ENCODE data around the gene FMNL1.

Gene FMNL1

GRCh38 chr17:45186801-45187354, 34.8 kb upstream of the FMNL1 start:
- ChIA-PET POLR2A (no interaction called here), CTCF (interaction anchor here (0.8 to 17.8 kb wide), 2 partner anchors 11 to 54 kb away, joined by 3 to 316 read pairs; partner anchors contain the start of genes ACBD4 and PLCD3)
- no peak for TF ChIP-seq CTCF (IDR thresholded peaks at IDR 0.05; ENCODE audit: control extremely low read depth, extremely low read depth, low read depth, missing control alignments)
- no peak for DNase-seq (ENCODE audit: extremely low spot score)

DNA sequence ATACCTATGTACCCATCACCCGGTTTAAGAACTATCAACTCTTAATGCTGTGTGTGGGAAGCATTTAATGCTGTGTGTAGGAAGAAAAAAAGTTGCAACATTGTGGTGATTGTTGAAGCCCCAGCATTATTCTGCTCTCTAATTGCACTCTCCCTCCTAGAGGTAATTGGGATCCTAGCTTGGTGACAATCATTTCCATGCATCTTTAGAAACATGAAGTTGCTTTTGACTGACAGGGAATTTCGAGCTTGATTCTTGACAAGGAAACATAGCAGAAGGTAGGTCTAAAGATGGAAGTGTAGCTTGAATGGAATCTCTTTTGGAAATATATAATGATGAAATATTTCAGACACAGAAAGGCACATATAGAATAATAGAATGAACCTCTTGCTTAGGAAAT, 32.7 kb upstream of the FMNL1 start:
- POLR2A ChIA-PET = no interaction called here

DNA sequence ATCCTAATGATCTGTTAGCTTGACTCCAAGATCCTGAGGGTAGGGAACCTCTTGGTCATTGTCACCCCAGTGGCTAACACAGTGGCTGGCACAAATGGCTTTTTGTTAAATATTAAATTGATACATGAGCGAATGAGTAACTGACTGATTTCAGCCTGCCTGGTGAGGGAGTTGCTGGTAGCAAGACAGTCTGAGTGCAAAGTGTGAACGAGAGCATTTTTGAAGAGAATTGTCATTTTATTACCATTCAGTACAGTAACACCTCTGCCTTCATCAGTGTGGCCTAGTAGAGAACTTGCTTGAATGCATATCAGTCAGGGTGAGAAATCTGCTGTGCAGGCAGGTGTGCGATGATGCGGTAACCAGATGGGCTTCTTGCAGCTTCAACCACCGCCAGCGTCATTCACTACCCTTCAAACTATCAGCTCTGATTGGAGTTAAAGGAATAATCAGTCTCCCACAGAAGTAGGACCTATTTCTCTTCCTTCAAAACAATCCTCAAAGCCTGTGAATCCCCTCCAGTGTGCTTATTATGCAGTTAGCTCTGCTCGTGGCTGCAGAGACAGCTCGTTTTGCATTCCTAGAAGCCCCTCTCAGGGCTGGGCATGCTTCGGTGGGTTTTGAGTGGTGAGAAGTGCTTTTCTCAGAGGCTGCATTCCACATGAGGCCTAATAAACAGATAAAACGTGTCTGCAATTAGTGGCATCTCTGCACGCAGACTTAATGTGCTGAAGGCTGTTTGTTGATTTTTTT, 31.0 kb upstream of the FMNL1 start:
- ChIA-PET CTCF (interaction anchor here (1.3 to 17.8 kb wide), 4 partner anchors 18 to 105 kb away, joined by 3 to 316 read pairs (median 4); partner anchors contain the start of genes ACBD4 and PLCD3), POLR2A (interaction anchor here (0.5 kb wide), 1 partner anchor 39 kb away, joined by 3 read pairs; no protein-coding TSS in a partner anchor)

More for the DNA sequence above, 32.7 kb upstream of the FMNL1 start:
- CTCF ChIA-PET = interaction anchor here (1.2 to 17.8 kb wide), 4 partner anchors 9 to 196 kb away, joined by 3 to 316 read pairs (median 15); partner anchors contain the start of genes ACBD4 and PLCD3
- no peak for DNase-seq (ENCODE audit: extremely low spot score)
- no peak for TF ChIP-seq CTCF (IDR thresholded peaks at IDR 0.05; ENCODE audit: control extremely low read depth, extremely low read depth, low read depth, missing control alignments)

DNA sequence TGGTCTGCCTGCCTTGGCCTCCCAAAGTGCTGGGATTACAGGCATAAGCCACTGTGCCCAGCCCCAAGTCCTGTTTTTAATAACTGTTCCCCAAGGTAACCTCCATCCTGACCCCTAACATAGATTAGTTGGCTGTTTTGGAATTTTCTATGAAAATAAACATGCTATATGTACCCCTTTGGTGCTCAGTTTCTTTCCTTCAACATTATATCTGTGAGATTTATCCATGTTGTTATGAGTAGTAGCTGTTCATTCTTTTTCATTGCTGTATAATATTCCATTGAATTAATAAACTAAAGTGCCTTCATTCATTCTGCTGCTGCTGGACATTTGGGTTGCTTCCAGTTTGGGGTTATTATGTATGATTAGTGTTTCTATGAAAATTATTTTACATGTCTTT, 26.3 kb upstream of the FMNL1 start:
- CTCF ChIA-PET = interaction anchor here (1.2 to 17.8 kb wide), 7 partner anchors 13 to 62 kb away, joined by 3 to 316 read pairs (median 4); partner anchors contain the start of genes ACBD4, HEXIM2 and PLCD3
- no peak for TF ChIP-seq CTCF (IDR thresholded peaks at IDR 0.05; ENCODE audit: control extremely low read depth, extremely low read depth, low read depth, missing control alignments)
- POLR2A ChIA-PET = no interaction called here
- DNase-seq (ENCODE audit: extremely low spot score) = no peak

More for the DNA sequence above, 31.0 kb upstream of the FMNL1 start:
- no peak for TF ChIP-seq CTCF (IDR thresholded peaks at IDR 0.05; ENCODE audit: control extremely low read depth, extremely low read depth, low read depth, missing control alignments)
- DNase-seq (ENCODE audit: extremely low spot score) = no peak

DNA sequence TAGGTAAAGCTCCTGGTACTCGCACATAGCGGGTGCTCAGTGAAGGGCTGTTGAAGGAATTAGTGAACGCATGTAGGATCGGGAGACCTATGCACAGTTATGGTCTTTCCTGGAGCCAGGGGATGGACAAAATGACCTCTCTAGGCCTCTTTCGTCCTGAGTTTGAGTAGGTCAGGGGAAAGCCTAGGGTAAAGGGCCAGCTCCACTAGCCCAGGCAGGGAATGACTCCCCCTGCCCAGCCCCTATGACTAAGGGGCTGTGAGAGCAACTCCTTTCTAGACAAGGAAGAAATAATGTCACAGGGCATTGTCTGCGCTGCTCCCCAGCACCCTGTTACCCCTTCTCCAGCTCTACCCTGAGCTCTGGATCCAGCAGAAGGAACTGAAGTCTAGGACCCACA, 24.6 kb upstream of the FMNL1 start:
- no peak for DNase-seq (ENCODE audit: extremely low spot score)
- CTCF ChIA-PET = interaction anchor here (0.6 to 17.8 kb wide), 44 partner anchors 8 to 974 kb away, joined by 3 to 316 read pairs (median 8); partner anchors contain the start of genes ACBD4, HEXIM1, HEXIM2 and PLCD3
- POLR2A ChIA-PET = interaction anchor here (0.5 to 1.6 kb wide), 2 partner anchors 23 to 48 kb away, joined by 3 to 17 read pairs; partner anchors contain the start of gene HEXIM1
- no peak for TF ChIP-seq CTCF (IDR thresholded peaks at IDR 0.05; ENCODE audit: control extremely low read depth, extremely low read depth, low read depth, missing control alignments)

DNA sequence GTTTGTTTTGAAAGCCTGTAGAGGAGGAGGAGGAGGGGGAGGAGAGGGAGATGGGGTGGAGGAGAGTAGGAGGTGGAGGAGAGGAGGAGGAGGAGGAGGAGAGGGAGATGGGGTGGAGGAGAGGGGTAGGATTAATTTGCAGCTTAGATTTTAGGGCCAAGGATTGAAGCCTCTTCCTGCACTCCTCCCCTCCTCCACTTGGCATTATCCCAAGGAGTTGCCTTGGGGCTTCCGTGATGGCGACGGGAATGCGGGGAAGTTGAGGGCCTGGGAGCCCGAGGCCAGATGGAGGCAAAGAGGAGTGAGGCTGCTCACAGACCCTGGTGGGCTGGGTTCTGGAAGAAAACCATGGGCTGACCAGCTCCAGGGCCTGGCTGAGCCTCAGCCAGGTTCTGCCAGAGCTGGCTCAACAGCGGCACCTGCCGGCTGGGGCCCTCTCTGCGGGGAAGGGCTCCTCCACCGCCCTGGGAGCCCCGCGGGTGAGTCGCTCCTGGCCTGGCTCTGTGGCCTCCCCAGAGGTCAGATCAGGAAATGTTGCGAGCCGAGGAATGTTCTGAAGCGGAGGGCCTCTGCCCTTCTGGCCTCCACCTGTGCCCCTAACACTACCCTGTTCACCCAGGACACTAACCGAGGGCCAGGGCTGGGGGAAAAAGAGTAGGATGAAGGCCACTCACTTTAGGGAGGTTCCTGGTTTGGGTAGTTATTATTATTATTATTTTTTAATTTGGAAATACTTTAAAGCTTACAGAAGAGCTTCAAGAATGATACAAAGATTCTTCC, 23.9 kb upstream of the FMNL1 start:
- DNase-seq (ENCODE audit: extremely low spot score) = peak; percentile 92
- ChIA-PET POLR2A (interaction anchor here (0.5 to 1.6 kb wide), 2 partner anchors 24 to 49 kb away, joined by 3 to 17 read pairs; partner anchors contain the start of gene HEXIM1), CTCF (interaction anchor here (0.6 to 17.8 kb wide), 51 partner anchors 9 to 973 kb away, joined by 3 to 316 read pairs (median 6); partner anchors contain the start of genes ACBD4, HEXIM1, HEXIM2 and MAP3K14)
- peak; percentile 94 for TF ChIP-seq CTCF (IDR thresholded peaks at IDR 0.05; ENCODE audit: control extremely low read depth, extremely low read depth, low read depth, missing control alignments)
